Mammary epithelial cell (primary cell): ENCODE data around the gene INSYN2B.

ENCODE experiments used
- CTCF ChIP-seq, 2 donors: IDR thresholded peaks in 1 of 2; conservative IDR thresholded peaks in 1 of 2; 2 replicates each; pipeline ENCODE4 v1.5.1; 2011 to 2012; ENCODE audit warnings: inconsistent platforms in 2 of 2, low read length in 2 of 2, mild to moderate bottlenecking in 2 of 2, control low read depth in 1 of 2, low read depth in 1 of 2; ENCODE audit not compliant: insufficient read depth in 1 of 2; ENCODE audit errors: extremely low read depth in 1 of 2
- EZH2 ChIP-seq: IDR thresholded peaks from 2 replicates; pipeline ENCODE4 v1.6.1; 2012; ENCODE audit warnings: low read length, inconsistent platforms, borderline replicate concordance

- TF ChIP-seq CTCF (conservative IDR thresholded peaks at IDR 0.05 in 1 of 2, IDR thresholded peaks at IDR 0.05 in 1 of 2; ENCODE audit: extremely low read depth in 1 of 2, insufficient read depth in 1 of 2, low read depth in 1 of 2, low read length in 2 of 2), result no peak
- TF ChIP-seq EZH2, result no peak
These were observed 47.2 kb downstream of the INSYN2B start for GRCh38 chr5:169933127-169933526.
